ENCODE measurements around the gene PEX26.
"Not testable (repeated sequence)": the region's sequence is repeated elsewhere in the genome, so short reads cannot be mapped to it uniquely, and the experiment has no call there.

Gene PEX26

GRCh38 chr22:18077639-18078328 lies at the start of gene PEX26:
Gene PEX26 (plus strand): TSS chr22:18077990. CDS start chr22:18078377, 387 bp downstream.
- in situ Hi-C loops (cut with MboI; ENCODE audit: low sequenced_read_pairs): no loop called here

GRCh38 chr22:18028817-18029527 lies 48.8 kb upstream of the PEX26 start:
- in situ Hi-C loops (cut with MboI; ENCODE audit: low sequenced_read_pairs): no loop called here

GRCh38 chr22:18029686-18030267 lies 48.0 kb upstream of the PEX26 start:
- in situ Hi-C loops (cut with MboI; ENCODE audit: low sequenced_read_pairs): no loop called here

- in situ Hi-C loops (cut with MboI; ENCODE audit: low sequenced_read_pairs): no loop called here
Observed at GRCh38 chr22:18031695-18032454, 45.9 kb upstream of the PEX26 start.

GRCh38 chr22:18032455-18033101 lies 45.2 kb upstream of the PEX26 start:
- in situ Hi-C loops (cut with MboI; ENCODE audit: low sequenced_read_pairs): no loop called here

GRCh38 chr22:18033204-18033998 lies 44.4 kb upstream of the PEX26 start:
- in situ Hi-C loops (cut with MboI; ENCODE audit: low sequenced_read_pairs): no loop called here

- in situ Hi-C loops (cut with MboI; ENCODE audit: low sequenced_read_pairs): no loop called here
Observed at GRCh38 chr22:18034076-18034475, 43.7 kb upstream of the PEX26 start.

- in situ Hi-C loops (cut with MboI; ENCODE audit: low sequenced_read_pairs): no loop called here
Observed at GRCh38 chr22:18035751-18036150, 42.0 kb upstream of the PEX26 start.

GRCh38 chr22:18040898-18041297 lies 36.9 kb upstream of the PEX26 start:
- in situ Hi-C loops (cut with MboI; ENCODE audit: low sequenced_read_pairs): not testable (repeated sequence)

- in situ Hi-C loops (cut with MboI; ENCODE audit: low sequenced_read_pairs): no loop called here
Observed at GRCh38 chr22:18042685-18043084, 35.1 kb upstream of the PEX26 start.

GRCh38 chr22:18044548-18045271 lies 33.1 kb upstream of the PEX26 start:
- in situ Hi-C loops (cut with MboI; ENCODE audit: low sequenced_read_pairs): no loop called here

GRCh38 chr22:18045794-18046193 lies 32.0 kb upstream of the PEX26 start:
- in situ Hi-C loops (cut with MboI; ENCODE audit: low sequenced_read_pairs): no loop called here

- in situ Hi-C loops (cut with MboI; ENCODE audit: low sequenced_read_pairs): no loop called here
Observed at GRCh38 chr22:18048041-18048440, 29.7 kb upstream of the PEX26 start.

- in situ Hi-C loops (cut with MboI; ENCODE audit: low sequenced_read_pairs): no loop called here
Observed at GRCh38 chr22:18048441-18048898, 29.3 kb upstream of the PEX26 start.

GRCh38 chr22:18050065-18050464 lies 27.7 kb upstream of the PEX26 start:
- in situ Hi-C loops (cut with MboI; ENCODE audit: low sequenced_read_pairs): no loop called here

GRCh38 chr22:18051113-18051512 lies 26.7 kb upstream of the PEX26 start:
- in situ Hi-C loops (cut with MboI; ENCODE audit: low sequenced_read_pairs): not testable (repeated sequence)

GRCh38 chr22:18053216-18053946 lies 24.4 kb upstream of the PEX26 start:
- in situ Hi-C loops (cut with MboI; ENCODE audit: low sequenced_read_pairs): not testable (repeated sequence)

GRCh38 chr22:18055619-18056160 lies 22.1 kb upstream of the PEX26 start:
- in situ Hi-C loops (cut with MboI; ENCODE audit: low sequenced_read_pairs): no loop called here
